WI38 (cell line): ENCODE data around the gene SORBS2.

Experiments
- H3K4me3 ChIP-seq: 2 replicates; pipeline ENCODE4 v1.5.1; 2011; ENCODE audit warnings: low read depth, mild to moderate bottlenecking, control low read depth, low read length
- CTCF ChIP-seq: IDR thresholded peaks from 2 replicates; pipeline ENCODE4 v1.5.1; 2012; ENCODE audit warnings: low read depth, mild to moderate bottlenecking, control low read depth, low read length

The SORBS2 gene

GRCh38 chr4:185780472-185780871, 31.5 kb downstream of the SORBS2 start:
- H3K4me3 ChIP-seq = no peak overlapping the region
- no peak for TF ChIP-seq CTCF

GRCh38 chr4:185779517-185779916, 32.5 kb downstream of the SORBS2 start:
- H3K4me3 ChIP-seq = no peak overlapping the region
- no peak for TF ChIP-seq CTCF

GRCh38 chr4:185778307-185778706, 33.7 kb downstream of the SORBS2 start:
- TF ChIP-seq CTCF = no peak
- H3K4me3 ChIP-seq = no peak overlapping the region

DNA sequence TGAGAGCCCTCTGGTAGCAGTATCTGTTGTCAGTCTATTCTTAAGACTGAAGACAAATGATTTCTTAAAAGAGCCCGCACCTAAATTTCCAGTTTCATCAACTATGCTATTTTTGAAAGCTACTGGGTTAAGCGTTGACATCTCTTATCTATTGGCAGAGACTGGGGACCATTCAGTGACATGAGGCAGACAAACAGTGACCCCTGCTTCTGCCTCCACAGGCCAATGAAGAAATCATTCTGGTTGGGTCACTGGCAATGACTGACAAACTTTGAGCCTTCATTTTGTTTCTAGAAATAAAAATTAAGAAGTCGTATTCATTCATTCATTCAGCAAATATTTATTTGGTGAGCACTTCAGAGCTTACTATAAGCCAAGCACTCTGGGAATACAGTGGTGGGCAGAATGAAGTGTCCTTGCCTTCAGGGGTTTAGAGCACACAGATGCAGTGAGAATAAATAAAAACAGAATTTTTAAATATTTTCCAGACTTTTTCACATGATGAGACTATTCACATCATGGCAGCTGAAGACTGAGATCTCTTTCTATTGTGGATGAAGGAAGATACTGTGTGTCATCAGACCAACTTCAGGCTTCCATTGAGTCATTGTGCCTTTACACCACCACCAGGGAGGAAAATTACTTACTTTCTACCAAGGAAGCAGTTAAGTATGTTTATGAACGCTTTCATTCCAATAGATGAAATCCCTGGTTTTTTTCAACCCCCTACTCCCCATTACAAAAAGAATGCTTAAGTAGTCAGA, 36.0 kb downstream of the SORBS2 start:
- no peak for TF ChIP-seq CTCF
- no peak overlapping the region for H3K4me3 ChIP-seq

- no peak overlapping the region for H3K4me3 ChIP-seq
- no peak for TF ChIP-seq CTCF
Measured at GRCh38 chr4:185774845-185775680, 36.9 kb downstream of the SORBS2 start.

DNA sequence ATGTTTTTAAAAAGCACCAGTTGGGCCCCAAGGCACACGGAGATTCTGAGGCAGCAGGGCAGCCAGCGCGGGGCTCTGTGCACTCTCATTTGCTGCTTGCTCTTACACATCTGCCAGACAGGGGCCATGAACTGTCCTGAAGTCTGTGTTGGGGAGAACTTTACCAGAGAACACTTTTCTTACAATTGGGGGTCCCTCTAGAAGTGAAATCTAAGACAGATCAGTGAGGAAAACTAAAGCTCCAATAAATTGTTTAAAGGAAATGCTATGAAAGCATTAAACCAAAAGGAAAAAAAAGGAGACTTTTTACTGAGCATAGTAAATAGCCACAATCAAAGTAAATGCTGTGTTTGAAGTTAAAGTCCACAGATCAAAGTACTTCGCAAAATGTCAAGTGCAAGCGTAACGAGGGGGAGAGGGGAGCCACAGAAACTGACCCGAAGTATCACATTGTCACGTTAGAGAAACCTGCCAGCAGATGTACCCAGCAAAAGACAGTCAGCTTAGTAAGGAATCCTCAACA, 37.8 kb downstream of the SORBS2 start:
- no peak for TF ChIP-seq CTCF
- no peak overlapping the region for H3K4me3 ChIP-seq

DNA sequence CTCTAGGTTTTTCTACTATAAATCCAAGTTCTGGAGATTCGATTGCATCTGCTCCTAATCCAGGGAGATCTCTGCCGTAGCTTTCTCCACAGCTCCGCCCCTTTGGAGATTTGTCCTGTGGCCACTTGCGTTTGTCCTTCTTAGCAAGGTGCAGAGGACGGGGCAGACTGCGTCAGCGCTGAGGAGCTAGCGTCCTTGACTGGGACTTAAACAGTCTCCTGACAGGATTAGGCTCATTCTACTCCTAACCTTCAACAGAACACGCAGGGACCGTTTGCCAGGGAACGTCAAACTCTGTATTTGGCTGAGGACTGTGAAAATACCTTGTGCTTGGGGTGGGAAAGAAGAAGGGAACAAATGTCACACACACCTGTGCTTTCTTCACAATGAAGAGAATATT, 38.6 kb downstream of the SORBS2 start:
- TF ChIP-seq CTCF = no peak

More for the DNA sequence above, 38.6 kb downstream of the SORBS2 start:
- H3K4me3 ChIP-seq = no peak overlapping the region
